H1 (cell line): ENCODE results near the gene TNS3. TPM values are rescaled to one million over a fixed set of nuclear protein-coding genes. Genes with fewer than 3 reads are reported as not detected.

Experiments used
- CTCF ChIA-PET: fragments of 300-600 bp; sonication (Branson Sonifier 250); formaldehyde crosslinking; loops from one replicate; lab custom pipeline; 2021; ENCODE audit not compliant: partially characterized antibody; lab: Charles Lee
- POLR2A ChIA-PET: fragments of 300-600 bp; sonication (Branson Sonifier 250); formaldehyde crosslinking; loops from one replicate; lab custom pipeline; 2021; ENCODE audit warnings: inconsistent platforms; ENCODE audit not compliant: partially characterized antibody; lab: Charles Lee
- DNase-seq, 2 experiments: peaks; one replicate each; pipeline versions ENCODE4 v3.0.0 to v3.0.0-alpha.2; 2010 to 2022; ENCODE audit warnings: low spot score in 2 of 2, low read depth in 1 of 2, mixed read lengths in 1 of 2
- FAIRE-seq: peaks from 2 replicates; lab custom pipeline; 2011; peaks lifted over from hg19 to GRCh38; lab: Jason Lieb, UNC
- H2AFZ ChIP-seq: 2 replicates; pipeline ENCODE4 v1.8.1; 2012; ENCODE audit warnings: low read length, inconsistent platforms
- H2AK5ac ChIP-seq: 2 replicates; pipeline ENCODE4 v1.6.1; 2013; ENCODE audit warnings: low read depth, low read length
- H2BK120ac ChIP-seq: replicated peaks from 2 replicates; pipeline ENCODE3; 2013; ENCODE audit warnings: low read depth, low read length, inconsistent platforms
- H2BK12ac ChIP-seq: 2 replicates; pipeline ENCODE4 v1.6.1; 2013; ENCODE audit warnings: low read depth, low read length
- H2BK15ac ChIP-seq: 2 replicates; pipeline ENCODE4 v1.6.1; 2013; ENCODE audit warnings: low read length
- H2BK20ac ChIP-seq: 2 replicates; pipeline ENCODE4 v1.6.1; 2013; ENCODE audit warnings: low read length
- H2BK5ac ChIP-seq: 2 replicates; pipeline ENCODE4 v1.6.1; 2013; ENCODE audit warnings: low read depth, low read length
- H3K14ac ChIP-seq: 2 replicates; pipeline ENCODE4 v1.6.1; 2013; ENCODE audit warnings: inconsistent platforms; ENCODE audit not compliant: insufficient read length
- H3K18ac ChIP-seq: 2 replicates; pipeline ENCODE4 v1.6.1; 2013; ENCODE audit warnings: low read length; ENCODE audit errors: extremely low read depth
- H3K23ac ChIP-seq: 2 replicates; pipeline ENCODE4 v1.6.1; 2013; ENCODE audit warnings: inconsistent platforms; ENCODE audit not compliant: insufficient read length
- H3K23me2 ChIP-seq: 2 replicates; pipeline ENCODE4 v1.6.1; 2013; ENCODE audit warnings: low read depth, low read length
- H3K27ac ChIP-seq: 2 replicates; pipeline ENCODE4 v1.6.1; 2011; ENCODE audit warnings: low read depth, low read length, inconsistent platforms
- H3K27me3 ChIP-seq, 4 experiments: replicated peaks in 1 of 4; 1 replicate in 1 of 4; 2 replicates in 3 of 4; pipeline versions ENCODE4 v1.6.1 to v1.8.1; 2011 to 2013; ENCODE audit warnings: low read length in 3 of 4, mild to moderate bottlenecking in 3 of 4, inconsistent platforms in 2 of 4, mixed read lengths in 2 of 4, moderate library complexity in 1 of 4; ENCODE audit not compliant: control insufficient read depth in 3 of 4, insufficient read depth in 3 of 4; ENCODE audit errors: extremely low read depth in 1 of 4
- H3K36me3 ChIP-seq, 4 experiments: 2 replicates each; pipeline versions ENCODE4 v1.6.1 to v1.8.1; 2011 to 2013; ENCODE audit warnings: mild to moderate bottlenecking in 4 of 4, low read length in 3 of 4, moderate library complexity in 2 of 4, control low read depth in 1 of 4, inconsistent platforms in 1 of 4; ENCODE audit not compliant: insufficient read depth in 4 of 4, control insufficient read depth in 2 of 4
- H3K4ac ChIP-seq: replicated peaks from 2 replicates; pipeline ENCODE3; 2013; ENCODE audit warnings: low read length, low read depth, mixed read lengths, inconsistent platforms; ENCODE audit not compliant: insufficient read length
- H3K4me1 ChIP-seq, 4 experiments: replicated peaks in 1 of 4; 1 replicate in 1 of 4; 2 replicates in 3 of 4; pipeline versions ENCODE4 v1.6.1 to v1.8.1; 2011 to 2013; ENCODE audit warnings: low read length in 3 of 4, inconsistent platforms in 2 of 4, mixed read lengths in 1 of 4; ENCODE audit not compliant: insufficient read depth in 4 of 4, control insufficient read depth in 3 of 4
- H3K4me2 ChIP-seq, 2 experiments: 2 replicates each; pipeline versions ENCODE4 v1.6.1 to v1.8.1; 2011 to 2013; ENCODE audit warnings: low read depth in 2 of 2, low read length in 2 of 2, control low read depth in 1 of 2, inconsistent platforms in 1 of 2, mild to moderate bottlenecking in 1 of 2; ENCODE audit not compliant: insufficient read depth in 1 of 2
- H3K4me3 ChIP-seq, 4 experiments: fragments of 200-600, 300-600 bp in 1 of 4; sonication (generic), shearing (Covaris generic), sonication (Bioruptor Twin) in 1 of 4; 2 replicates each; pipeline versions ENCODE4 v1.5.1 to v1.8.1; 2011 to 2016; ENCODE audit warnings: low read length in 4 of 4, low read depth in 3 of 4, control low read depth in 2 of 4, inconsistent platforms in 2 of 4, mild to moderate bottlenecking in 2 of 4, mixed read lengths in 1 of 4, moderate library complexity in 1 of 4; ENCODE audit not compliant: insufficient read depth in 2 of 4; ENCODE audit errors: extremely low read depth in 1 of 4
- H3K56ac ChIP-seq: replicated peaks from 2 replicates; pipeline ENCODE3; 2013; ENCODE audit warnings: low read depth, mild to moderate bottlenecking, mixed read lengths, low read length, inconsistent platforms; ENCODE audit not compliant: insufficient read length
- H3K79me1 ChIP-seq: 2 replicates; pipeline ENCODE4 v1.6.1; 2013; ENCODE audit warnings: low read depth, low read length, control low read depth
- H3K79me2 ChIP-seq, 2 experiments: 2 replicates each; pipeline versions ENCODE4 v1.6.1 to v1.8.1; 2012 to 2013; ENCODE audit warnings: low read length in 2 of 2, mild to moderate bottlenecking in 2 of 2, inconsistent platforms in 1 of 2; ENCODE audit not compliant: insufficient read depth in 2 of 2, control insufficient read depth in 1 of 2
- H3K9ac ChIP-seq, 4 experiments: replicated peaks in 1 of 4; 1 replicate in 1 of 4; 2 replicates in 3 of 4; pipeline versions ENCODE4 v1.6.1 to v1.8.1; 2011 to 2013; ENCODE audit warnings: low read depth in 3 of 4, low read length in 3 of 4, control low read depth in 2 of 4, mild to moderate bottlenecking in 2 of 4, moderate library complexity in 2 of 4, inconsistent platforms in 1 of 4; ENCODE audit errors: extremely low read depth in 1 of 4
- H3K9me3 ChIP-seq, 2 experiments: 2 replicates each; pipeline versions ENCODE4 v1.6.1 to v1.8.1; 2012 to 2013; ENCODE audit warnings: mild to moderate bottlenecking in 2 of 2, moderate library complexity in 2 of 2, control low read depth in 1 of 2, inconsistent platforms in 1 of 2, low read depth in 1 of 2, low read length in 1 of 2, mixed read lengths in 1 of 2; ENCODE audit not compliant: insufficient read depth in 2 of 2
- H4K20me1 ChIP-seq, 2 experiments: replicated peaks in 1 of 2; 2 replicates each; pipeline versions ENCODE3 to v1.8.1; 2011 to 2013; ENCODE audit warnings: inconsistent platforms in 2 of 2, low read length in 2 of 2, mild to moderate bottlenecking in 1 of 2; ENCODE audit not compliant: insufficient read depth in 2 of 2, control insufficient read depth in 1 of 2
- H4K5ac ChIP-seq: 2 replicates; pipeline ENCODE4 v1.6.1; 2013; ENCODE audit warnings: low read length, low read depth, mixed read lengths, inconsistent platforms; ENCODE audit not compliant: insufficient read length
- H4K8ac ChIP-seq: 2 replicates; pipeline ENCODE4 v1.8.0; 2013; ENCODE audit warnings: mild to moderate bottlenecking, moderate library complexity, low read length, inconsistent platforms; ENCODE audit not compliant: insufficient read depth; ENCODE audit errors: extremely low read depth
- H4K91ac ChIP-seq: replicated peaks from 2 replicates; pipeline ENCODE3; 2013; ENCODE audit warnings: low read length, mixed read lengths, inconsistent platforms; ENCODE audit not compliant: insufficient read length
- ASH2L ChIP-seq: fragments of 200-600, 300-600 bp; sonication (generic); IDR thresholded peaks from one replicate; pipeline ENCODE4 v1.7.1; 2017; ENCODE audit warnings: low read length
- ATF3 ChIP-seq: IDR thresholded peaks from 2 replicates; pipeline ENCODE4 v1.6.1; 2011; ENCODE audit warnings: low read depth, mild to moderate bottlenecking, low read length; ENCODE audit not compliant: insufficient read depth
- CEBPB ChIP-seq: IDR thresholded peaks from 2 replicates; pipeline ENCODE4 v1.6.1; 2012; ENCODE audit warnings: low read depth, low read length
- EZH2 ChIP-seq: fragments of 200-600 bp; sonication (generic); IDR thresholded peaks from 2 replicates; pipeline ENCODE4 v1.7.1; 2012; ENCODE audit warnings: low read depth, mild to moderate bottlenecking, moderate library complexity, low read length, inconsistent platforms; ENCODE audit not compliant: severe bottlenecking
- NANOG ChIP-seq: IDR thresholded peaks from 2 replicates; pipeline ENCODE4 v1.6.1; 2011; ENCODE audit warnings: low read length, low read depth, mild to moderate bottlenecking, inconsistent platforms; ENCODE audit not compliant: insufficient read depth, poor library complexity, severe bottlenecking
- POLR2A ChIP-seq, 2 experiments: IDR thresholded peaks; 1 replicate in 1 of 2; 2 replicates in 1 of 2; pipeline ENCODE4 v1.6.1; 2011; ENCODE audit warnings: low read depth in 2 of 2, low read length in 2 of 2, mild to moderate bottlenecking in 2 of 2; ENCODE audit errors: control extremely low read depth in 1 of 2
- WGBS, 2 experiments: shearing (Covaris generic) in 1 of 2; methylation state at CpG; one replicate each; pipeline versions ENCODE4 v1.1.6 to v1.1.7; 2013 to 2015; ENCODE audit warnings: low lambda C conversion rate in 2 of 2, mixed read lengths in 2 of 2, inconsistent platforms in 1 of 2, low coverage in 1 of 2, missing lambda C conversion rate in 1 of 2; ENCODE audit not compliant: insufficient replicate concordance in 2 of 2, insufficient coverage in 1 of 2, insufficient read length in 1 of 2; ENCODE audit errors: extremely low coverage in 1 of 2, missing lambda C conversion rate in 1 of 2; 5-methylcytosine and 5-hydroxymethylcytosine counted together
- polyA plus RNA-seq, 7 experiments: library from polyadenylated mRNA; depleted of rRNA in 3 of 7; stranded (reverse) in 5 of 7; unstranded in 2 of 7; fragments of >200 nt in 5 of 7; fragments of 200-250 nt in 2 of 7; gene quantifications; 1 replicate in 5 of 7; 2 replicates in 1 of 7; 4 replicates in 1 of 7; pipeline versions ENCODE4 v1.2.1 to v1.2.3, GENCODE V29; 2011 to 2013; ENCODE audit warnings: missing spikeins in 2 of 7, mixed read lengths in 2 of 7
- total RNA-seq: library from RNA; stranded (reverse); fragmentation: NEBNext Ultra II Directional; extraction: Animal tissue kit (Norgen Biotek cat#: 25700); gene quantifications from 2 replicates; pipeline ENCODE4 v1.2.1, GENCODE V29; 2021

Gene TNS3
- total and polyA plus RNA-seq, 2 of the 8 experiments (the other 6 are each of a cell fraction or from before 2014, with no cell fraction given): 11.9 to 24.2 TPM

- no peaks in the 10 kb centered on the region for H3K9me3 ChIP-seq
- H2BK20ac ChIP-seq: no peak overlapping the region
- no peak overlapping the region for H2AFZ ChIP-seq
- no peak overlapping the region for H3K4me2 ChIP-seq
- no peak overlapping the region for H3K9ac ChIP-seq
- TF ChIP-seq NANOG: no peak
- TF ChIP-seq POLR2A (IDR thresholded peaks at IDR 0.05; ENCODE audit: control extremely low read depth in 1 of 2, low read depth in 2 of 2, low read length in 2 of 2): no peak
- no peak for TF ChIP-seq ATF3
- TF ChIP-seq ASH2L: no peak
- no peak for TF ChIP-seq EZH2
- TF ChIP-seq CEBPB: no peak
- H3K36me3 ChIP-seq: no peaks in the 10 kb centered on the region
- H3K56ac ChIP-seq: no peak overlapping the region
- H4K5ac ChIP-seq: no peak overlapping the region
- no peak overlapping the region for H3K14ac ChIP-seq
- no peak overlapping the region for H2BK120ac ChIP-seq
- H2BK5ac ChIP-seq: no peak overlapping the region
- FAIRE-seq (no peak), DNase-seq (no peak)
- peaks cover 11% of the 10 kb centered on the region; the same call in 1 of the 2 replicates for H3K23me2 ChIP-seq
- 92% methylated on average over 3 of the region's 3 CpGs; no CpG with 5 or more reads in 1 of the 2 experiments for WGBS, 2 experiments
- no peak overlapping the region for H3K4me3 ChIP-seq
- no peak overlapping the region for H3K18ac ChIP-seq
- no peak overlapping the region for H3K27ac ChIP-seq
- H2BK12ac ChIP-seq: no peak overlapping the region
- H2BK15ac ChIP-seq: no peak overlapping the region
- CTCF ChIA-PET: interaction anchor here (0.9 to 3.7 kb wide), 3 partner anchors 10 to 53 kb away, joined by 3 to 29 read pairs (median 3); no protein-coding TSS in a partner anchor
- peaks cover 0 to 10% (median 8%) of the 10 kb centered on the region in 4 experiments; a peak in 5 of 7 replicates for H3K27me3 ChIP-seq
- H4K20me1 ChIP-seq: peaks cover 0 to 2% of the 10 kb centered on the region in 2 experiments
- H4K91ac ChIP-seq: no peak overlapping the region
- H3K4me1 ChIP-seq: peaks cover 4 to 5% (median 4%) of the 10 kb centered on the region in 4 experiments
- no peak overlapping the region for H2AK5ac ChIP-seq
- no peaks in the 10 kb centered on the region for H3K79me2 ChIP-seq
- H3K4ac ChIP-seq: no peak overlapping the region
- POLR2A ChIA-PET: no interaction called here
- no peak overlapping the region for H3K23ac ChIP-seq
- H4K8ac ChIP-seq: no peak overlapping the region
- no peaks in the 10 kb centered on the region for H3K79me1 ChIP-seq
Observed at GRCh38 chr7:47255441-47255840, 326.5 kb downstream of the TNS3 start.
